ENCODE results near the gene CSTPP1. TPM values are rescaled to one million over a fixed set of nuclear protein-coding genes. Genes with fewer than 3 reads are reported as not detected.

The CSTPP1 gene
- total RNA-seq, 1 donor from 2014 or later = 36.9 TPM

DNA sequence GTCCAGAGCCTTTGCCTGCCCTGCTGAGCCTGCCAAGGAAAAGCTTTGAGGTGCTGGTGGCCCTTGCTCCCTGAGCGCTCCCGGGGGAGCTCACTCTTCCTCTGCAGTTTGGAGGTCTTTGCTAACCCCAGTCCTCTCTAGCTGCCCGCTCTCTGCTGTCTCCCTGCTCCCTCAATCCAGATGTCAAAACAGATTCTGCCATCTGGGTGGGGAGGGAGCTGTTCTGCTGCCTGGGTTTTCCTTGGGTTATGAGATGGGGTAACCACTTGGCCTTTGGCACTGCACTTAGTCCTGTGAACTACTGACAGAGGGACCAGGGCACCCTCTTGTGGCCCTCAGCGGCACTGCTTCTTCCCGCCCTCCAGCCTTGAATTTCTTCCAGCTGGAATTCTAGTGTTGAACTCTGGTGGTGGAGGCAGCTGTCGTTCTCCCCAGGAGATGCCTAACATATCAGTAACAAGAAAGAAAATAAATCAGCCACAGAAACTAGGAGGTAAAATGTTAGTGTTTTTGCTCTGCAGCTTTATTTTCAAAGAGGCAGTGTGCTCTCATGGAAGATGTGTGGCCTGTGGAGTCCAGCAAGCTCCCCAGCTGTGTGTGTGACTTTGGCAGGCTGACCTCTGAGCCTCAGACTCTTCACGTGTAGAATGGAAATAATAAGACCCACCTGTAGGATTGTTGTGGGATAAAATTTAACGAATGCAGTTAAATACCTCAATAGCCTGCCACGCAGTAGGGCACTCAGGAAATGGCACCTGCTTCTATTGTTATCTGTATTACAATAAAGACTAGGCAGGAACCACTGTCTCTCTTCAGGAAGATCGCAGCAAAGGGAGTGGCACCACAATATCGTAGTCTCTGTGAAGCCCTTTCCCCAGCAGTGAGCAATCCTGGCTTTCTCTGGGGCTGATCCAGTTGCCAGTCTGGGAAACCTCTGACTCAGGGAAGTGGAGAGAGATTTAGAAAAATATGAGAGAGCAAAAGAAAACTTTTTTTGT is 216.7 kb downstream of the CSTPP1 start:
- peaks cover 9% of the 10 kb centered on the region for H3K36me3 Mint-ChIP-seq (ENCODE audit: unreplicated experiment)
- peak; percentile 91 for DNase-seq (ENCODE audit: extremely low spot score, unreplicated experiment)
- H3K27ac Mint-ChIP-seq (ENCODE audit: unreplicated experiment) = peak overlapping the region; percentile 8
- TF ChIP-seq, protein P1, sequence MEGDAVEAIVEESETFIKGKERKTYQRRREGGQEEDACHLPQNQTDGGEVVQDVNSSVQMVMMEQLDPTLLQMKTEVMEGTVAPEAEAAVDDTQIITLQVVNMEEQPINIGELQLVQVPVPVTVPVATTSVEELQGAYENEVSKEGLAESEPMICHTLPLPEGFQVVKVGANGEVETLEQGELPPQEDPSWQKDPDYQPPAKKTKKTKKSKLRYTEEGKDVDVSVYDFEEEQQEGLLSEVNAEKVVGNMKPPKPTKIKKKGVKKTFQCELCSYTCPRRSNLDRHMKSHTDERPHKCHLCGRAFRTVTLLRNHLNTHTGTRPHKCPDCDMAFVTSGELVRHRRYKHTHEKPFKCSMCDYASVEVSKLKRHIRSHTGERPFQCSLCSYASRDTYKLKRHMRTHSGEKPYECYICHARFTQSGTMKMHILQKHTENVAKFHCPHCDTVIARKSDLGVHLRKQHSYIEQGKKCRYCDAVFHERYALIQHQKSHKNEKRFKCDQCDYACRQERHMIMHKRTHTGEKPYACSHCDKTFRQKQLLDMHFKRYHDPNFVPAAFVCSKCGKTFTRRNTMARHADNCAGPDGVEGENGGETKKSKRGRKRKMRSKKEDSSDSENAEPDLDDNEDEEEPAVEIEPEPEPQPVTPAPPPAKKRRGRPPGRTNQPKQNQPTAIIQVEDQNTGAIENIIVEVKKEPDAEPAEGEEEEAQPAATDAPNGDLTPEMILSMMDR (IDR thresholded peaks at IDR 0.05) = peak; percentile 98
- no peaks in the 10 kb centered on the region for H3K9me3 Mint-ChIP-seq (ENCODE audit: unreplicated experiment)
- H3K27me3 Mint-ChIP-seq (ENCODE audit: unreplicated experiment) = no peaks in the 10 kb centered on the region
- no peak overlapping the region for H3K4me3 Mint-ChIP-seq (ENCODE audit: unreplicated experiment)
- H3K4me1 Mint-ChIP-seq (ENCODE audit: unreplicated experiment) = peaks cover 28% of the 10 kb centered on the region

DNA sequence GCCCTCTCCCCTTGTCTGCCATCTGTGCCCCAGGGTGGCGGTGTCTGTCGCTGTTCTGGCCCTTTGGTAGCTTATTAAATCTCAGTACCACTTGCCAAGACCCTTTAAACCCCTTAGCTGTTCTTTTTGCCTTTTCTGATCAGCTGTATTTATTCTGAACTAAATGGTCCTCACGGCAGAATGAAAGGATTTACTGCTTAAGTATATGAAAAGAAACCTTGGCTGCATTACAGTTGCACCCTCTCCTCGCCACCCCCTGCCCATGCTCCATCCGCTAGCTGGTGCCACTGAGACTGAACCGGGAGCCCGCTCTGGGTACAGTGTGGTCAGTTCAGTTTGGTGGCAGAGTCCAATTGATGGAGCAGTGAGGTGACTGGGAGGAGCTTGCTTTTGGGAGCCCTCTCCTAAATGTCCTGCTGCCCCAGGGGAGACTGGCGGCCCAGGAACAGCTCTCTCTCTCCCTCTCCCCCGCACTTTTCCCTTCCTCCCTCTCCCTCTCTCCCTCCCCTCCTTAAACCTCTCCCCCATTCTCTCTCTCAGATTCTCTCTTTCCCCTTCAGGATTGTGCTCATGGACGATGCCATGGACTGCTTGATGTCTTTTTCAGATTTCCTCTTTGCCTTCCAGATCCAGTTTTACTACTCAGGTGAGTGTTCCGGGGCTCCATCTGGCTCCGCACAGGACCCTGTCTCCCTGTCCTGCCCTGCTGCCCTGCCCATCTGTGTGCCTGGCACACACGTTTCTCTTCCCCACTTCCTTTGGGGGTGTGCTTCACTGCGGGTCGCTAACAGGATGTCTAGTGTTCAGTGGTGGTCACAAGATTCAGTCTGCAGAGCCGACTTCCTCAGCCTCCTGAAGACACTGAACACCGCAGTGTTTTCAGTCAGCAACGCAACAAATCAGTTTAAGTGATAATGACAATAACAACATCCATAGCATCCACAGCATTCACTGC is 218.3 kb downstream of the CSTPP1 start:
- peaks cover 5% of the 10 kb centered on the region for H3K36me3 Mint-ChIP-seq (ENCODE audit: unreplicated experiment)

DNA sequence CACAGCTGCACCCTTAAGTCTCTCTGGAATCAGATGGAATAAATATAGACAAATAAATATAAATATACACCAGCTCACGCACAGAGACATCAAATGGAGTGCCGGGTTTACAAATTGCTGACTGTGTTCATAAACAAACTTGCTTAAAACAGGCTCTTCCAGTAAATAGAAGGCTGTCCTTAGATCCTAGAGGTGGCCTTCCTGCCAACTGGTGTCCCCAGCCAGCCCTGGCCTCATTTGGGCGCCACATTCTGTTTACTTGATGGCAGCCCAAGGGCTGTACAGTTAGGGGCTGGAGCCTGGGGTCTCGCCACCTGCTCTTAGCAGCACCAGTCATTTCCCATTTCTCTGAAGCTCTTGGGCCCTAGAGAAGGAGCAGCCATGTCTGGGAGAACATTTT is 219.3 kb downstream of the CSTPP1 start:
- DNase-seq (ENCODE audit: extremely low spot score, unreplicated experiment) = no peak
- H3K9me3 Mint-ChIP-seq (ENCODE audit: unreplicated experiment) = no peaks in the 10 kb centered on the region
- no peaks in the 10 kb centered on the region for H3K27me3 Mint-ChIP-seq (ENCODE audit: unreplicated experiment)
- H3K4me1 Mint-ChIP-seq (ENCODE audit: unreplicated experiment) = peaks cover 19% of the 10 kb centered on the region
- H3K4me3 Mint-ChIP-seq (ENCODE audit: unreplicated experiment) = no peak overlapping the region
- H3K27ac Mint-ChIP-seq (ENCODE audit: unreplicated experiment) = no peak overlapping the region
- H3K36me3 Mint-ChIP-seq (ENCODE audit: unreplicated experiment) = peaks cover 5% of the 10 kb centered on the region
- TF ChIP-seq, protein P1 (IDR thresholded peaks at IDR 0.05) = no peak

More for the DNA sequence above, 218.3 kb downstream of the CSTPP1 start:
- H3K27ac Mint-ChIP-seq (ENCODE audit: unreplicated experiment) = no peak overlapping the region
- DNase-seq (ENCODE audit: extremely low spot score, unreplicated experiment) = no peak
- TF ChIP-seq, protein P1 (IDR thresholded peaks at IDR 0.05) = no peak
- no peaks in the 10 kb centered on the region for H3K27me3 Mint-ChIP-seq (ENCODE audit: unreplicated experiment)
- no peaks in the 10 kb centered on the region for H3K9me3 Mint-ChIP-seq (ENCODE audit: unreplicated experiment)
- H3K4me1 Mint-ChIP-seq (ENCODE audit: unreplicated experiment) = peaks cover 19% of the 10 kb centered on the region
- H3K4me3 Mint-ChIP-seq (ENCODE audit: unreplicated experiment) = no peak overlapping the region

DNA sequence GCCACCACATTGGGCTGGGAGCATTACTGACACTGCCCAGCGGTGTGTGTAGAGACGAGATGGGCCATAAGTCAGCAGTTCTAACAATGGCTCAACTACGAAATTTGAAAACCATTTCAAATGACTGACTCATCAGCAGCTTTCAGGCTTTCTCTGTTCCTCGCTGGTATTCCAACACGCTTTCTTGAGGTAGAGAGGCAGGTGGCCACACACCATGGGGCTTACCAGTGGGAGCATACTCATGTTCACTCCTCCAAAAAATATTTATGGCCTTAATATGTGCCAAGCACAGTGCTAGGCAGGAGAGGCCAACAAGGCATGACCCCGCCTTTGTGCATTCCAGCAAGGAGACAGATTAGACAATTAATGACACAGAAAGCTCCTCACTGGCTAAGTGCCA is 219.8 kb downstream of the CSTPP1 start:
- Mint-ChIP-seq H3K27ac (ENCODE audit: unreplicated experiment) (no peak overlapping the region), H3K27me3 (ENCODE audit: unreplicated experiment) (no peaks in the 10 kb centered on the region), H3K9me3 (ENCODE audit: unreplicated experiment) (no peaks in the 10 kb centered on the region), H3K36me3 (ENCODE audit: unreplicated experiment) (peaks cover 5% of the 10 kb centered on the region), H3K4me3 (ENCODE audit: unreplicated experiment) (no peak overlapping the region), H3K4me1 (ENCODE audit: unreplicated experiment) (peaks cover 19% of the 10 kb centered on the region)
- TF ChIP-seq, protein P1 (IDR thresholded peaks at IDR 0.05) = no peak
- DNase-seq (ENCODE audit: extremely low spot score, unreplicated experiment) = no peak
